Measurements from ENCODE around the gene PSME1.
A peak's percentile ranks its signal among the peaks of the same experiment; 100 is the strongest.

PSME1 gene

GRCh38 chr14:24147761-24148428, 11.9 kb downstream of the PSME1 start:
- no peak for DNase-seq

- no peak for DNase-seq
These were observed 13.4 kb downstream of the PSME1 start for GRCh38 chr14:24149302-24149969.

DNA sequence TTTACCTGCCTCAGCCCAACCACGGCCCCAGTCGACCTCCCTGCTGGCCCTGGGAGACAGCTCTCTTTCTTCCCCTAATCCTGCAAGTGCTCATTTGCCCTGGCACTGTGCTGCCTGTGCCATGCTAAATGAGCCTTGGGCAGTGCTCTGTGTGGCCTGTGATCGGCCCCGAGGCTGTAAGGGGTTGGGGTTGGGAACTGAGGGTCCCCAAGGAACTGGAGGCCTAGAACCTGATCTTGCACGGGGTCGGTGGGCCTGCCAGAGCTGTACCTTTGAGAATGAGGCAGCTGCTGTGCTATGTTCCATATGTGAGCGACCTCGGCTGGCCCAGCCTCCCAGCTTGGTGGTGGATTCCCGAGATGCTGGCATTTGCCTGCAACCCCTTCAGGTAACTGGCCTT, 14.1 kb downstream of the PSME1 start:
- DNase-seq: no peak

DNA sequence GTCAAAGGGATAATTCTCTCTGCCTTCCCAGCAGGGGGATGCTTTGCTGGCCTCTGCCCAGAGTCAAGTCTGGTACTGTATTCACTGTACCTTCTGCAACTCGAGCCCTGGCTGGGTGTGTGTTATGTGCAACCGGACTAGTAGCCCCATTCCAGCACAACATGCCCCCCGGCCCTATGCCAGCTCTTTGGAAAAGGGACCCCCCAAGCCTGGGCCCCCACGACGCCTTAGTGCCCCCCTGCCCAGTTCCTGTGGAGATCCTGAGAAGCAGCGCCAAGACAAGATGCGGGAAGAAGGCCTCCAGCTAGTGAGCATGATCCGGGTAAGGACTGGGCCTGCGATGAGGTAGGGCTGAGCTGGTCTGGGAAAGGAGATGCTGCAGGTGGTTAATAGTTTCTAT, 14.6 kb downstream of the PSME1 start:
- no peak for DNase-seq

- no peak for DNase-seq
These were observed 15.0 kb downstream of the PSME1 start for GRCh38 chr14:24150993-24151392.

DNA sequence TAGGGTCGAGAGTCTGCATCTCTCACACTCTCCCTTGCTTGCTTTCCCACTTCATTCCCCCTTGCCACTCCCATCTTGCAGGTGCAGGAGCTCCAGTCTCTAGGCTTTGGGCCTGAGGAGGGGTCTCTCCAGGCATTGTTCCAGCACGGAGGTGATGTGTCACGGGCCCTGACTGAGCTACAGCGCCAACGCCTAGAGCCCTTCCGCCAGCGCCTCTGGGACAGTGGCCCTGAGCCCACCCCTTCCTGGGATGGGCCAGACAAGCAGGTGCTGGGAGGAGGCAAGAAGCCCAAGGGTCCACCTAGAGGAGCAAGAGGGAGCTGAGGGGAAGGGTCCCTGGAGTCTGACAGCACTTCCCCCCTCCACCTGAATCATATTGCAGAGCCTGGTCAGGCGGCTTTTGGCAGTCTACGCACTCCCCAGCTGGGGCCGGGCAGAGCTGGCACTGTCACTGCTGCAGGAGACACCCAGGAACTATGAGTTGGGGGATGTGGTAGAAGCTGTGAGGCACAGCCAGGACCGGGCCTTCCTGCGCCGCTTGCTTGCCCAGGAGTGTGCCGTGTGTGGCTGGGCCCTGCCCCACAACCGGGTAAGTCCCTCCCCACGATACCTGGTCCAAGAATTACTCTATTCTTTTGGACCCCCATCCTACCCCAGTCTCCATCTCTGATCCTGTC, 15.5 kb downstream of the PSME1 start:
- DNase-seq: no peak

DNA sequence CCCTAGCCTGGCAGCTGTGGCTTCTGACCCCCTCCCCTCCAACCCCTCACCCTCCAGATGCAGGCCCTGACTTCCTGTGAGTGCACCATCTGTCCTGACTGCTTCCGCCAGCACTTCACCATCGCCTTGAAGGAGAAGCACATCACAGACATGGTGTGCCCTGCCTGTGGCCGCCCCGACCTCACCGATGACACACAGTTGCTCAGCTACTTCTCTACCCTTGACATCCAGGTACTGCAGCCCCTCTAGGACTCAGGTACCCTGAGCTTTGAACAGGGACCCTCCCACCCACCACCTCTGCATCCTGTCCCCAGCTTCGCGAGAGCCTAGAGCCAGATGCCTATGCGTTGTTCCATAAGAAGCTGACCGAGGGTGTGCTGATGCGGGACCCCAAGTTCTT, 19.1 kb downstream of the PSME1 start:
- no peak for DNase-seq

GRCh38 chr14:24156840-24157239, 20.8 kb downstream of the PSME1 start:
- no peak for DNase-seq

DNA sequence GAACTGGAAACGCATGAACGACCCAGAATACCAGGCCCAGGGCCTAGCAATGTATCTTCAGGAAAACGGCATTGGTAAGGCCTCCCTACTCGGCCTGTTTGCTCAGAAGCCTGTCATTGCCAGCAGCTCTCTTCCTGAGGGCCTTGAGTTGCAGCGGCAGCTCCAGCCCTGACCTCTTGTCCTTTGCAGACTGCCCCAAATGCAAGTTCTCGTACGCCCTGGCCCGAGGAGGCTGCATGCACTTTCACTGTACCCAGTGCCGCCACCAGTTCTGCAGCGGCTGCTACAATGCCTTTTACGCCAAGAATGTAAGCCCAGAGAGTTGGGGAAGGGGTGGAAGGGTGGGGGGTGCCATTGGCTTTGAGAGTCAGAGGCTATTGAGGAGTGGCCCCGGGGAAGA, 21.3 kb downstream of the PSME1 start:
- no peak for DNase-seq

DNA sequence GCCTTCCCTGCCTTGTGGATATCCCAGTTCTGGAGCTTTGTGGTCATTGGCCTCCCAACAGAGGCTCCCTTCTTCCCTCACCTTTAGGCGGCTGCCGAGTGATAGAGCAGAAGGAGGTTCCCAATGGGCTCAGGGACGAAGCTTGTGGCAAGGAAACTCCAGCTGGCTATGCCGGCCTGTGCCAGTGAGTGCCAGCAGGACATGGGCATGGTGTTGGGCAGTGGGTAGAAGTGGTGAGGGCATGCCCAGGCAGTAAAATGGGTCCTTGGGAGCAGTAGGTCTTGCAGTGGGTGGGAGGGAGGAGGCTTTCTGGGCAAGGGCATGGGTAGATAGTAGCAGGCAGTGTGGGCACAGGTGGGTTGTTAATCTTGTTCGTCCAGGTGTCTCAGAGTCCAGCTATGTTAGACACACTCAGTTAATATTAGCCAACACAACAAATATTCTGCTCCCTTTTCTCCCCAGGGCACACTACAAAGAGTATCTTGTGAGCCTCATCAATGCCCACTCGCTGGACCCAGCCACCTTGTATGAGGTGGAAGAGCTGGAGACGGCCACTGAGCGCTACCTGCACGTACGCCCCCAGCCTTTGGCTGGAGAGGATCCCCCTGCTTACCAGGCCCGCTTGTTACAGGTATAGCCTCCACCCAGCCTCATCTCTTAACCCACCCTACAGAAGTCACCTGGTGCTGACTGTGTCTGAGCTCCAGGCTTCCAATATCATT, 23.9 kb downstream of the PSME1 start:
- no peak for DNase-seq

- no peak for DNase-seq
These were observed 24.5 kb downstream of the PSME1 start for GRCh38 chr14:24160499-24160849.

DNA sequence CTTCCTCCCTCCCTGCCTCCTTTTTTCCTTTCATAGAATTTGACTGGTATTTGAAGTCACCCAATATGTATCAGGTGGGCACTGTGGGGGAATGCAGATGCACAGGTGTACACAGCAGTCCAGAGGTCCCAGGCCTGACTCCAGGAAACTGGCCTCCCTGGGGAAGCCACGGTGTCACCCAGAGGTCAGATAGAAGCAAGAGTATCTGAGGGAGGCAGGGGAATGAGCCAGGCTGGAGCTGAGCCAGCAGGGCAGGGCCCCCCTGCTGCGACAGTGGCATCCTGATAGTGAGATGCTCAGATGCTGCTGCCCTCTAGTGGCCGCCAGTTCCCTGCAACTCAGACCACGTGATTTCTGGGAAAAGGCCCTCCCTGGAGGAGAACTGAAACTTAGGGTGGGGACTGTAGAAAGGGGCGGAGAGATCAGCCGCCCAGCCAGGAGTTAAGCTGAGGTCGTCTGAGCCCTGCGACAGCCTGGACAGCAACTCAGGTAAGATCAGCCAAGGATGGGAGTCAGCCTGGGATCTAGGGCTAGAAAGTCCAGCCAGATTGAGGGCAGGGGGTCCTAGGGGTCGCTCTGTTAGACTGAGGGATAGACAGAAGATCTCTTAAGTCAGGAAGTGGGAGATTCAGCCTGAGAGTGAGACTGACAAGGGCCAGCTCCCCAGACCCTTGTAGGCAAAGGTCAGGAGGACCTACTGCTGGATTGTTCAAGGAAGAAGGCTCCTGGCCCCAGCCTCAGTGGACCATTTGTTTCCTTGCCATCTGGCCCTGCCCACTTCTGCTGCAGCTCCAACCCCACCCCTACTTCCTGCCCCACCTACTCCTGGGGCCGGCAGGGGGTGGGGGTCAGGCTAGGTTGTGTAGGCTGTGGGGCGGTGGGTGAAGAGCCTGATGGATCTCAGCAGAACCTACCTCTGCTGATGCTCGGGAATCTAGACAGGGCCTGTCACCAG, 25.1 kb downstream of the PSME1 start, which contains the start of gene IRF9:
TSS of gene IRF9 (plus strand) at position 416 of the 955 bp plus-strand sequence. CDS start 880 bp downstream, outside the sequence.
- peak; percentile 79 for DNase-seq

GRCh38 chr14:24162093-24162492, 26.1 kb downstream of the PSME1 start:
- no peak for DNase-seq

DNA sequence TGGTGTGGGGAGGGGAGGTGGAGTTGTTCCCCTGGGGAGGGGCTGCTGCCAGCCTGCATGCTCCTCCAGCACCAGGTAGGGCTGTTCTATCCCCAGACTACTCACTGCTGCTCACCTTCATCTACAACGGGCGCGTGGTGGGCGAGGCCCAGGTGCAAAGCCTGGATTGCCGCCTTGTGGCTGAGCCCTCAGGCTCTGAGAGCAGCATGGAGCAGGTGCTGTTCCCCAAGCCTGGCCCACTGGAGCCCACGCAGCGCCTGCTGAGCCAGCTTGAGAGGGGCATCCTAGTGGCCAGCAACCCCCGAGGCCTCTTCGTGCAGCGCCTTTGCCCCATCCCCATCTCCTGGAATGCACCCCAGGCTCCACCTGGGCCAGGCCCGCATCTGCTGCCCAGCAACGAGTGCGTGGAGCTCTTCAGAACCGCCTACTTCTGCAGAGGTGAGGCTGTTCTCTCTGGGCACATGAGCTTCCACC, 28.6 kb downstream of the PSME1 start:
- no peak for DNase-seq

DNA sequence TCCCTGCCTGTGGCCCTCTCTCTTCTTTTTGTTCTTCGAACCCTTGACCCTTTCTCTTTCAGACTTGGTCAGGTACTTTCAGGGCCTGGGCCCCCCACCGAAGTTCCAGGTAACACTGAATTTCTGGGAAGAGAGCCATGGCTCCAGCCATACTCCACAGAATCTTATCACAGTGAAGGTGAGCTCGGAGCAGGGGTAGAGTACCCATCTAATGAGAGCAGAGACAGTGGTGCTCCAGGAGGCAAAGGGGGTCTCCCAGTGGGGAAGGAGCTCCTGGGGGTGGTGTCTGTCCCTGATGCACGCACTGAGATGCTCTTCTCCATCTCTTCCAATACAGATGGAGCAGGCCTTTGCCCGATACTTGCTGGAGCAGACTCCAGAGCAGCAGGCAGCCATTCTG, 29.8 kb downstream of the PSME1 start:
- no peak for DNase-seq

- DNase-seq: no peak
These were observed 31.6 kb downstream of the PSME1 start for GRCh38 chr14:24167469-24168114.

- DNase-seq: peak; percentile 6
These were observed 35.6 kb downstream of the PSME1 start, which contains the start of gene REC8 for GRCh38 chr14:24171422-24172260. Gene REC8, plus strand, starts transcription at chr14:24172080. Its CDS starts 473 bp downstream, at chr14:24172553.

DNA sequence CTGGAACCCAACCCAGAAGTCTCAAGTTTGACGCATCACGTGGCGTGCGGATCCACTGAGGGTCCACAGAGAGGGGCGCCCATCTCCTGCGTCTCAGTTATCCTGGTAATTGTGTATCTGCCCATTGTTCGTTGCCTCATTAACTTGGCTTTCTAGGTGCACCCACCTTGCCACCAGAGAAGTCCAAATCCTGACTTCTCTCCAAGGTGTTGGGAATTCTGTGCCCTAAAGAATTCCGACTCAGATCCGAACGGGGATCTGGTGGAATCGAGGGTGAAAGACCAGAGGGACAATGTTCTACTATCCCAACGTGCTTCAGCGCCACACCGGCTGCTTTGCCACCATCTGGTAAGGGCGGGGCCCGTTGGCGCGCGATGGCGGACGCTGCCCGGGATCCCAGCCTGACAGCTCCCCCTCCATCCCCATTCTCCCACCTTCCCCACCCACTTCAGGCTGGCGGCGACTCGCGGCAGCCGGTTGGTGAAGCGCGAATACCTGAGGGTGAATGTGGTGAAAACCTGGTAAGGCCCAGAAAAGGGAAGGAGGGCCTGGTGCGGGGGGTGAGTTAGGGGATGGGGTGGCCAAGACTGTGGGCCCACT, 36.4 kb downstream of the PSME1 start:
- no peak for DNase-seq

DNA sequence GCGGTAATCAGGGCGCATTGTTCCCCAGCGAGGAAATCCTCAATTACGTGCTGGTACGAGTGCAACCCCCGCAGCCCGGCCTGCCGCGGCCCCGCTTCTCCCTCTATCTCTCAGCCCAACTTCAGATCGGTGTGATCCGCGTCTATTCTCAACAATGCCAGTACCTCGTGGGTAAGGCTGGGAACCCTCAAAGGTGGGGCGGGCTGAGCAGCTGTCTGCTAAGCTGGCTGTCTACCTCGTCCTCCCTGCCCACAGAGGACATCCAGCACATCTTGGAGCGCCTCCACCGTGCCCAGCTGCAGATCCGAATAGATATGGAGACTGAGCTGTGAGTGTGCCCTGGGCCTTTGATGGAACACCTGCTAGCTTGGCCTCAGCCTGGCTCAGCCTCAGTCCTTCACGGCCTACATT, 36.9 kb downstream of the PSME1 start:
- no peak for DNase-seq

- DNase-seq: no peak
These were observed 40.6 kb downstream of the PSME1 start for GRCh38 chr14:24176599-24176998.
